HL-60 (cell line): Measurements from ENCODE around the gene PSMB7.

Source experiments
- DNase-seq, 2 experiments: peaks; one replicate each; pipeline ENCODE4 v3.0.0-alpha.2; 2010 to 2020; ENCODE audit warnings: low read depth in 1 of 2, low spot score in 1 of 2
- H3K27ac ChIP-seq: fragments of 250-450 bp; sonication (Bioruptor Pico); replicated peaks from 2 replicates; pipeline ENCODE4 v1.5.1; 2020; ENCODE audit warnings: mild to moderate bottlenecking, moderate library complexity
- H3K27me3 ChIP-seq: fragments of 250-450 bp; sonication (Bioruptor Pico); 2 replicates; pipeline ENCODE4 v1.5.1; 2021; ENCODE audit warnings: mild to moderate bottlenecking, moderate library complexity; ENCODE audit not compliant: insufficient read depth, poor library complexity, severe bottlenecking
- H3K4me3 ChIP-seq: replicated peaks from 2 replicates; pipeline ENCODE4 v1.5.1; 2011; ENCODE audit warnings: mild to moderate bottlenecking, control low read depth, low read length; ENCODE audit not compliant: insufficient read depth
- CTCF ChIP-seq: IDR thresholded peaks from one replicate; pipeline ENCODE4 v1.5.1; 2011; ENCODE audit warnings: low read length, control low read depth, inconsistent platforms; ENCODE audit not compliant: insufficient read depth
- GABPA ChIP-seq: IDR thresholded peaks from 2 replicates; pipeline ENCODE4 v1.6.1; 2012; ENCODE audit warnings: low read depth
- POLR2AphosphoS5 ChIP-seq: IDR thresholded peaks from 2 replicates; pipeline ENCODE4 v1.6.1; 2012; ENCODE audit warnings: low read depth
- REST ChIP-seq: IDR thresholded peaks from 2 replicates; pipeline ENCODE4 v1.6.1; 2012; ENCODE audit warnings: low read depth; ENCODE audit not compliant: insufficient replicate concordance
- SPI1 ChIP-seq: IDR thresholded peaks from 2 replicates; pipeline ENCODE4 v1.6.1; 2012; ENCODE audit warnings: low read depth, mild to moderate bottlenecking, borderline replicate concordance

The PSMB7 gene

GRCh38 chr9:124450931-124451661 is 35.9 kb upstream of the PSMB7 start:
- no peak for DNase-seq
- Histone ChIP-seq H3K27me3 (peaks cover 6% of the 10 kb centered on the region), H3K4me3 (no peak overlapping the region), H3K27ac (no peak overlapping the region)
- TF ChIP-seq SPI1 (no peak), CTCF (no peak), REST (no peak), GABPA (no peak), POLR2AphosphoS5 (no peak)

GRCh38 chr9:124450241-124450924 is 35.1 kb upstream of the PSMB7 start, which contains the start of gene ADGRD2:
Gene ADGRD2 (plus strand): TSS chr9:124450451. CDS start chr9:124451667, 1,216 bp downstream.
- Histone ChIP-seq H3K27ac (no peak within 1 kb of the TSS), H3K27me3 (peaks cover 6% of the 10 kb centered on the region), H3K4me3 (no peak within 1 kb of the TSS)
- DNase-seq = no peak
- TF ChIP-seq CTCF (no peak), GABPA (no peak), SPI1 (no peak), REST (no peak), POLR2AphosphoS5 (no peak)

GRCh38 chr9:124449381-124450151 is 34.3 kb upstream of the PSMB7 start:
- Histone ChIP-seq H3K4me3 (no peak overlapping the region), H3K27ac (no peak overlapping the region), H3K27me3 (peaks cover 6% of the 10 kb centered on the region)
- no peak for TF ChIP-seq CTCF
- TF ChIP-seq POLR2AphosphoS5 = no peak
- TF ChIP-seq SPI1 = no peak
- TF ChIP-seq REST = no peak
- TF ChIP-seq GABPA = no peak
- no peak for DNase-seq
